GM19397 (cell line): Measurements from ENCODE around the gene NRG3.
"Not testable (repeated sequence)": the region's sequence is repeated elsewhere in the genome, so short reads cannot be mapped to it uniquely, and the experiment has no call there.

Experiments used
- ATAC-seq: cut with Tn5 transposase; IDR thresholded peaks from one replicate; pipeline ENCODE4 v1.9.1; 2021; ENCODE audit warnings: mild to moderate bottlenecking, moderate library complexity; ENCODE audit not compliant: unreplicated experiment

NRG3 gene

DNA sequence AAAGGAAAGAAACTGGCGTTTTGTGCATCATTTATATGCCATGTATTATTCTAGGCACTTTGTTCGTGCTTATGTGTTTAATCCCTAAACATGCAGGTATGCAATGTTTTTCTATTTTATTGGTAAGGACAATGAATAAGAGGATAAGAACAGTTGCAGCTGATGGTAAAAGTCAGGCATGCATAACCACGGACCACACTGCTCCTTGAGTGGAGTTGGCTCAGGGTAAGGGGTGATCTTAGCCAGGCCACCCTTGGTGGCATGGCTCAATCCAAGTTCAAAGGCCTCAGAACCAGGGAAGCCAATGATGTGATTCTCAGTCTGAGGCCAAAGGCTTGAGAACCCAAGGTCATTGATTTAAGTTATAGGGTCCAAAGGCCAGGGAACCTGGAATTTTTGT, 1068.1 kb downstream of the NRG3 start:
- ATAC-seq: no peak

DNA sequence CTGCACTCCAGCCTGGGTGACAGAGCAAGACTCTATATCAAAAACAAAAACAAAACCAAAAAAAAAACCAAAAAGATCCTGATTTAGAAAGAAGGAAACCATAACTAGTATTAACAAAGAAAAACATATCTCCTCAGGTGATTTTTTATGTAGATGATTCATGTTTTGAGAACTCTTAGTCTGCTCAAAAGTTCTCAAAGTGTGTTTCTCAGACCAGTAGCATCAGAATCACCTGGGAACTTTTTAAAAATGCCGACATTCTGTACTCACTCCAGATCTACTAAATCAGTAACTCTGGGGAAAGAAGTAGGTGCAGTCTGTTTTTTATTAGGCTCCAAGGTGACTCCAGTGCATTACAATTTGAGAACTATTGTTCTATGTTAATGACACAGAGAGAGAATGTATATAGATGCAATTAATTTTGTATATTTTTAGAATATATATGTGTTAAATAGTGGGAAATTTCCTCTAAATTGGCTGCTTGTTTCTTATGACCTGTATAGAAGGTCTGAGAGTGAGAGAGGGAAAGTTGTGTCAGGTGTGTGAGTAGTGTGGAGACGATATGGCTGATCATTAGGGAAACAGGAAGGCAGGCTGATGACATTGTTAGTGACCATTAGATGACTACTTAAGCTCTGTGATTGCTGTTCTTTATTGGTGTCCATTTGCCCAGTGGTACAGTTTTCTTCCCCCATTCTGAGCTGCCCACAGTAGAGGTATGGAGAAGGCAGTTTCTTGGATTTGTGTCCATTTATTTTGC, 1075.0 kb downstream of the NRG3 start:
- no peak for ATAC-seq

DNA sequence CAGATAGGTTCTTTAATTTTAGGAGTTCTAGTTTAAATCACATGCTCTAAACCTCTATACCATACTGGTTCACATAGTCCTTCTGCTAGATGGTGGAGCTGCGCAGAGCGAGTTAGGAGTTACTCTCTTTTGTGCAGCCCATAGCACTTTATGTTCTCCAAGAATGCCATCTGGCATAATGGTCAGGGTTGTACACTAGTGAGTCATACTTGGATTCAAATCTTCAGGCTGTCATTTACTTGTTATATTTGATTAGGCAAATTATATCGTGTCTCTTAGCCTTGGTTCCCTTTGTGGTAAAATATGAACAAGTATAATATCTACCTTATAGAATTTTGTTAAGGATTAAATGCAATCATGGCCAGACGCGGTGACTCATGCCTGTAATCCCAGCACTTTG, 1078.3 kb downstream of the NRG3 start:
- no peak for ATAC-seq

DNA sequence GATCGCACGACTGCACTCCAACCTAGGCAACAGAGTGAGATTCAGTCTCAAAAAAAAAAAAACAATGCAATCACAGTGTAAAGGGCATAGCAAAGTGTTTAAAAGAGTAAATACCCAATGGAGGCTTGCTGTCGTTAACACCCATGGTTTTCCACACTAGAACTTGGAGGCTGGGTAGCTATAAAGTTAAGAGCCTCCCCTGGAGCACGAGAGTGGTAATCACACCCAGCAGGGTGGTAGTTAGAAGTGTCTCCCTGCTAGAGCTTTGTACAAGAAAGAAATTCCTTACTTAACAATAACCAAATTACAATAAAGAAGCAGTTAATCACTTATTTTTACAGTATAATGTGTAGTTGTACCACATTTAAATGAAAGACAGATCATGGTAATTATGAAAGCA, 1078.9 kb downstream of the NRG3 start:
- ATAC-seq: no peak

DNA sequence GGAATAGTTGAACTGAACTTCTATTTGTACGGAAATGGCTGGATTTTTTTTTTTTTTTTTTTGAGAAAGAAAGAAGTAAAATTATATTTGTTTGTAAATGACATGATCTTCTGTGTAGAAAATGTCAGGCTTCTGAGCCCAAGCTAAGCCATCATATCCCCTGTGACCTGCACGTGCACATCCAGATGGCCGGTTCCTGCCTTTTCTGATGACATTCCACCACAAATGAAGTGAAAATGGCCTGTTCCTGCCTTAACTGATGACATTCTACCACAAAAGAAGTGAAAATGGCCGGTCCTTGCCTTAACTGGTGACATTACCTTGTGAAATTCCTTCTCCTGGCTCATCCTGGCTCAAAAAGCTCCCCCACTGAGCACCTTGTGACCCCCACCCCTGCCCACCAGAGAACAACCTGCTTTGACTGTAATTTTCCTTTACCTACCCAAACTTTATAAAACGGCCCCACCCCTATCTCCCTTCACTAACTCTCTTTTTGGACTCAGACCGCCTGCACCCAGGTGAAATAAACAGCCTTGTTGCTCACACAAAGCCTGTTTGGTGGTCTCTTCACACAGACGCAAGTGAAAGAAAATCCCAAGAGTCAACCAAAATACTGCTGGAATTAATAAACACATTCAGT, 1085.5 kb downstream of the NRG3 start:
- ATAC-seq: not testable (repeated sequence)

DNA sequence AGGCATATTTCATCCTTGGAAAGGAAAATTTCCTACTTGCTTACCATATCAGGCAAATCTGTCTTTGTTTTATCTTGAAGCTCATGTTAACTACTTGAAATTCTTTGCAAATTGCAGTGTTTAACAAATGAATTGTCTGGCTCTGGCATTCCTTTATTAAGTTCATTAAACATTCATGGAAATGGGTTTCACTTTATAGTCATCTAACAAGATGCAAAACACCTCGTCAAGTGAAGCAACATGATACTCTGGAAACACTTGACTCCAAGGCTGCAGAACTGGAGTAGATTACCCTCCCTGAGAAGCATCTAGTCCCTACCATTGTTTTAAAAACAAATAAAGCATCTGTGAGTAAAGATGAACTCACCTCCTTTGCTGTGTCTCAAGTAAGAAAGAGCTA, 1086.9 kb downstream of the NRG3 start:
- ATAC-seq: no peak

DNA sequence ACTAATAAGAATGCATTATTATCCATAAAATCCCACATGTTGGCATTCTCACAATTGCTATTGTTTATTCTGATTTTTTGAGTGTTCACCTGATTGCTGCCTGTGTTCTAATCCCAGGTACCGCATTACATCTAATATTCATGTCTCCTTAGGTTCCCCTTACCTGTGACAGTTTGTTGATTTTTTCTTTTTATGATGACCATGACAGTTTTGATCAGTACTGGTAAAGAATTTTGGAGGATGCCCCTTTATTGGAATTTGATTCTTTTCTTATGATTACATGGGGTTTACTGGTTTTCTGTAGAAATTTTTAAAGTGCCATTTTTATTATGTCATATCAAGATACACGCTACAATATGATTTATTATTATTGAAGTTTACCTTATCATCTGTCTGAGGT, 1091.1 kb downstream of the NRG3 start:
- ATAC-seq: no peak

DNA sequence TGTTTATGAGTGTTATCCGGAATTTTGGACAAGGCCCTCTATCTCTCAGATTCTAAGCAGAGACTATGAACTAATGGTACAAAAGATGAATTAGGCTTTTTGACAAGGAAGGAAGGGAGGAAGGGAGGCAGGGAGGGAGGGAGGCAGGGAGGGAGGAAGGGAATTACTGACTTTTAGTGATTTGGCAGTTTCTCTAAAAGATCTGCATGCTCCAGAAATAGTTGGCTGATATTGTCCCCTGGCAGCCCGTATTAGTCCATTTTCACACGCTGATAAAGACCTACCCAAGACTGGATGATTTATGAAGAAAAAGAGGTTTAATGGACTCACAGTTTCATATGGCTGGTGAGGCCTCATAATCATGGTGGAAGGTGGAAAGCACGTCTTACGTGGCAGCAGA, 1093.5 kb downstream of the NRG3 start:
- ATAC-seq: no peak

DNA sequence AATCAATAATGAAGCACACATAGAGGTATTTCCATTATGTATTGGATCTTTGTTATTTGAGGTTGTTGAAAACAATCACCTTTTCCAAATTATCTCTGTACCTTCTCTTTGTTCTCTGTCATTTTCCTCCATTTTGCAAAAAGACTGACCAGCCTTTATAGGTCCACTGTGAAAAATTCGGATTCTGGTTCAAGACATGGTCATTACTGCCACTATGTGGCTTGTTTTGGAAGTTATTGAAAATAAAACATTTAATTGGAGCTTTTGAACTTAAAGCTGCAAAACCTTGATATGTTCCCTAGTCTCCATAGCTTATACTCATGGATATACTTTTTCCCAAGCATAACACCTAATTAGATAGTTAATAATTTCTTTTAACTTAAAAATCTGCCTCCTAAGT, 1094.4 kb downstream of the NRG3 start:
- ATAC-seq: no peak

DNA sequence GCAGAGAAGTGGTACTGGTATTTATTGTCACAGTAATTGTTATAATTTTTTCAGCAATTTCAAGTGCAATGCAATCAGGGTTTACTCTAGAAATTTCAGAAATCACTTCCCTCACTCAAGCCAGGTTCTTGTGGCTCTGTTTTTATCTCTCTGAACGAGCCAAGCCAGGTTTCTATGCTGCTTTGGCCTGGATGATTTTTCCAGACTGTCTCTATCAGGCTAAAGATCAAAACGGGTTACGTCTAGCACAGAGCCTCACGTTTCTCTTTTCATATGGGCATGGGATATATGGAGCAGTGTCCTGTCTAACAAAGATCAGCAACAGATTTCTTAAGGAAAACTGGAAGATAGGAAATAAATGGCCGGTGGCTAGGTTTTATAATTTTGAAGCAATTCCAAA, 1105.3 kb downstream of the NRG3 start:
- no peak for ATAC-seq

DNA sequence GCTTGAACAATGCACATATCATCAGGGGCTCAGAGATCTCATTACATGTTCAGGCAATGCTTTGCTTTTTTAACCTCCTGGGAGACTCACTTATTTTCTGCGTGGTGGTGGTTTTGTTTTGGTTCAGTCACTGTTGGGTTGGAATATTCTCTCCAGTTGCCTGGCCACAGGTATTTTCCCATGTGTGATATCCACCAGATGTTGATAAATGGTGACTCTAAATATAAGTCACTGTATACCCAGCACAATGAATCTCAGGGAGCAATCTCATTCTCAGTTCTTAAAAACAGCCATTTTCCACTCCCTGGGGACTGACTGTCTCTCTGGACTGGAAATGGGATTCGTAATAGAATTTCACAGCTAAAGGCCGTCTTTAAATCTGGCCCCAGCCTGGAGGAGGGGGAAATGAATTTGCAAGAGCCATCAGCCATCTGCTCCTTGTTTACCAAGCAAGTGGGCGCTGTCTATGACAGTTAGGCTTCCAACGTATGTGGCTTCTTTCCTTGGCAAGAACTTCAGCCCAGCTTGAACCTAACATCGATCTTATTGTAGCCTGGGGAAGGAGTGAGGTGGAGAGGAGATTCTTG, 1106.2 kb downstream of the NRG3 start:
- ATAC-seq: no peak

DNA sequence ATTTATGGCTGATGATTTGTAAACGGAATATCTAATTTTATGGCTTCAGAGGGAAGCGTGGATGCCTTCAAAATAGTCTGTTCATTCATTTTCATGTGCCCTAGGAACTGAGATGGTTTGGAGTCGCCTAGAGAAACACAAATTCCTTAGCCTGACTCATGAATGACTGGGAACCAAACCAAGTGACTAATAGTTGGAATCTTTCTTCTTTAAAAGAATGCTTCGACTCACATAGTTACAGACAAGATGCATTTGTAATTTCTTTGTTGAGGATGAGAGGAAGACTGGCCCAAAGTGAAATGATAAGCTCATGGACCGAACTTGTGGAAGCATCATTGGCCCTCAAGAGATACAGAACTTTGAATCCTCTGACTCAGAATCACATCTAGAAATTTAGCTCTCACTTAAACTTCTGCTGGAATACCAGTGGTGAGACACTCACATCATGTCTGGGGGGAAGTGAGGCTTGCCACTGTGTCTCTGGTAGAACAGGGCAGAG, 1107.2 kb downstream of the NRG3 start:
- ATAC-seq: no peak

DNA sequence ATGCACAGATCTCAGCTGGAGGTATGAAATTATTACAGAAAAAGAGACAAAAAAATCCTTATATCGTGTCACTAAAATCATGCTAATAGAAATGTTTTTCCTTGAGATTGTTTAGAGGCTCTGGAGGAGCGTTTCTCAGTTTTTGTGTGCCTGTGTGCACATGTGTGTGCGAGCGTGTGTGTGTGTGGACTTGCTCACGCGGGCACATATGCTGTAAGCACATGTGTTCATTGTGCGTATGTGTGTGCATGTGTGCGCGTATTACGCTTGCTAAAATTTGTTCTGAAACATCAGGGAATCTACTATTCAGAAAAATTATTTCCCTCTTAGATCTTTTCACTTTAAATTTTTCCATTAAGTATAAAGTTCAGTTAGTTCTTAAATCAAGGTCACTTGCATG, 1111.2 kb downstream of the NRG3 start:
- no peak for ATAC-seq

DNA sequence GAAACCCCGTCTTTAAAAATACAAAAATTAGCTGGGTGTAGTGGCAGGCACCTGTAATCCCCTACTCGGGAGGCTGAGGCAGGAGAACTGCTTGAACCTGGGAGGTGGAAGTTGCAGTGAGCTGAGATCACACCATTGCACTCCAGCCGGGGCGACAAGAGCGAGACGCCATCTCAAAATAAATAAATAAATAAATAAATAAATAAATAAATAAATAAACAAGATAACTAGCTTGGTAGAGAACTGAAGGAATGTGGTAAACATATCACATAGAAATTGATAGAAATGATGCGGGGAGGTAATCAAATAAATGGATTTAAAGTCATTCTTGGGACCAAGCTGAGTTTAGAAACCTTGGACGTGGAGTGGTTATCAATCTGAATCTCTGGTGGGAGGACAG, 1131.5 kb downstream of the NRG3 start:
- not testable (repeated sequence) for ATAC-seq

DNA sequence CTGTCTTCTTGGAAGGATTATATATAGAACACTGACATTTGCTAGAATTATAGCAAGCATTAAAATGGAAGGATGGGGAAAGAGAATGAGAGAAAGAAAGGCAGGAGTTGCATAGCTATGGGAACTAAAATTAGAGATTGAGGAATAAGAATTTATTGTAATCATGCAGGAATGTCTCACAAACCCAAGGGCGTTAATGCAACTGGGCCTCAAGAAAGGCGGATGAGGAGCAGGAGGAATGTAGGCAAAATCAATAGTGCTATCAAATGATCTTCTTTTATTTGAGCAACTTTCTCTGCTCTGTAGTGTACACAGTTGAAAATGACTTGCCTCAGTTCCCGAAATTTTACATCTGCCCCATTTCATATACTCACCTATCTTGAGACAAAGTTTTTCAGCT, 1132.5 kb downstream of the NRG3 start:
- no peak for ATAC-seq

DNA sequence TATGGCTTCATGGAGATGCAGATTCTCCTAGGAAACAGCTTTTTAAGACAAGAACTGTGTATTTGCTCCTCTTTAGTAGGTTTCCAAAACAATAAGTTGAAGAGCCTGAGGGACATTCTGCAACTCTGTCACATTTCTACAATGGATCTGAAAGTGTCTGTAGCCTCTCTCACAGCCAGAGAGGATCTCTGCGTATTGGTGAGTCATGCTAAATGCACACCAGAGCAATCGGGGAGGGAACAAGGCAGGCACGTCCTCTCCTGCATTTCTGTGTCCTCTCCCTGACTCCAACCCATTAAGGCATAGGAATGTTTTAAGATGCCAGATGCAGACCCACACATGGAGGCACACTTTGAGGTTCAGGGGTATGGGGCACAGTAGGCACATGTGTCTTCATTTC, 1137.9 kb downstream of the NRG3 start:
- no peak for ATAC-seq

DNA sequence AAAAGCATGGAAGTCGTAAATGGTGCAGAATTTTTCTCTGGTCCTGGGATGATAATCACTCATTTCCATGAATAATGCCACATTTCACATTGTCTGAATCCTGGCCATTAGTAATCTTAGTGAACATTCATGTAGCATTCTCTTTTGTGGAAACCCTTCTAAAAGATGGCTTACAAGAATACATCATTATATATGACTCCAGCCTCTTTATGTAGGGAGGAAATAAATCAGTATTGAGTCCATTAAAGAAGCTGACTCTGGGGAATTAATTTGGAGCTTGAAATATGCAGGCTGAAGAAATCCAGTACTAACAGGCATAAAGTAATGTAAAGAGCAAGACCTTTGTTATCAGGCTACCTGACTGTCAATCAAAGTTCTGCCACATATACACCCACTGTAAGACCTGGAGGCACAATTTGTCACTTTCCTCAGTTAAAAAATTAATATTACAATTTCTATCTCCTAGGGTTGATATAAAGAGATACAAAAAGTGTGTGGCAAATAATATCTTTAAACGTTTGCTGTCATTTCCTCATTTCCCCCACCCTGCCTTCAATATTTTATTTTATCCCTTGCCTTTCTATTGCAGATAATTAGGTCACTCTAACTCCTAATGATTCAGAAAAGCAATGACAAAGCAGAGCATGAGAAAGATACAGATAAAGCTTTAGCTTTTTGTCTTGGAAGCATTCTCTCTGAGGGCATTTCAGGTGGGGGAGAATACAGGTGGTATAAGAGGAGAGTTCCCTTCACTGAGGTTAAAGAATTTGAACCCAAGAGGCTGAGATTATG, 1142.3 kb downstream of the NRG3 start:
- ATAC-seq: no peak

DNA sequence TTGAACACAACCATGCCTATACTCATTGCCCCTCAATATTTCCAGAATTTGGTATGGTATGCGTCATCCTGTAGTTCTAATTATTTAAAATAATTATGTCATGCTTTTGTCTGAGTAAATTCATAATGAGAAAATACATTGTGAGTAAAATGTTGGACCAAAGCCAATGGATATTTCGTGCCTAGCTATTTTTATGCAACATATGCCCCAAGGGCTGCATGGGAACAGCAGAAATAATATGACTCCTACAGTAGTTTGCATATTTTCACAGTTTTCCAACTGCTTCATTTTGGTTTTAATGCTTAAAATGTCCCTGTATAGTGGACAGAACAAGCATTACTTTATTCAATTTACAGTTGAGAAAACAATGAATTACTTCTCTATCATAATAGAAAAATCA, 1148.7 kb downstream of the NRG3 start:
- no peak for ATAC-seq
